ENCODE measurements around the gene VPS33B. TPM values are rescaled to one million over a fixed set of nuclear protein-coding genes. Genes with fewer than 3 reads are reported as not detected.
A peak's percentile ranks its signal among the peaks of the same experiment; 100 is the strongest.

The VPS33B gene
- total RNA-seq, 2 experiments from 2014 or later = 3.9 to 13.0 TPM

- H3K4me1 ChIP-seq (ENCODE audit: insufficient read depth, low read length, poor library complexity, severe bottlenecking) = peaks cover 54% of the 10 kb centered on the region
- no peak overlapping the region for H2AFZ ChIP-seq (ENCODE audit: low read length)
- BruUV-seq (replicated peaks) = no TSS peak
- CTCF ChIA-PET (ENCODE audit: unreplicated experiment) = interaction anchor here (1.0 kb wide), 1 partner anchor 31 kb away, joined by 3 read pairs; no protein-coding TSS in a partner anchor
- TF ChIP-seq CTCF (conservative IDR thresholded peaks at IDR 0.05; ENCODE audit: low read length) (no peak), EZH2phosphoT487 (IDR thresholded peaks at IDR 0.05; ENCODE audit: borderline replicate concordance, low read depth, low read length) (no peak)
- peak; percentile 52 for DNase-seq (ENCODE audit: low spot score)
- no peaks in the 10 kb centered on the region for H3K9me3 ChIP-seq (ENCODE audit: low read length)
- peak overlapping the region; percentile 80 for H3K4me2 ChIP-seq (ENCODE audit: low read length)
- H3K9me2 ChIP-seq (ENCODE audit: insufficient read depth, low read length) = no peaks in the 10 kb centered on the region
- H3K79me2 ChIP-seq (ENCODE audit: insufficient read depth, low read depth, low read length) = peaks cover 100% of the 10 kb centered on the region
- H3K27ac ChIP-seq (ENCODE audit: low read depth, low read length, poor library complexity, severe bottlenecking) = peak overlapping the region; percentile 31
- peaks cover 18% of the 10 kb centered on the region for H4K20me1 ChIP-seq (ENCODE audit: insufficient read depth, low read length)
- POLR2A ChIA-PET = interaction anchor here (0.6 to 1.6 kb wide), 5 partner anchors 8 to 1049 kb away, joined by 3 read pairs; no protein-coding TSS in a partner anchor
- peaks cover 39% of the 10 kb centered on the region for H3K36me3 ChIP-seq (ENCODE audit: insufficient read depth, low read length)
- intact Hi-C loops (cut with micrococcal nuclease; ENCODE audit: unreplicated experiment) = no loop called here
- H3K4me3 ChIP-seq (ENCODE audit: low read depth, low read length, poor library complexity, severe bottlenecking) = peak overlapping the region; percentile 57
Observed at GRCh38 chr15:90989040-90989768, 33.2 kb downstream of the VPS33B start.

- DNase-seq (ENCODE audit: low spot score) = peak; percentile 12
- peak overlapping the region; percentile 80 for H3K4me2 ChIP-seq (ENCODE audit: low read length)
- ChIA-PET CTCF (ENCODE audit: unreplicated experiment) (interaction anchor here (1.0 kb wide), 1 partner anchor 30 kb away, joined by 3 read pairs; no protein-coding TSS in a partner anchor), POLR2A (interaction anchor here (1.6 to 2.1 kb wide), 2 partner anchors 14 to 34 kb away, joined by 3 to 5 read pairs; partner anchors contain the start of gene RCCD1)
- peak overlapping the region; percentile 31 for H3K27ac ChIP-seq (ENCODE audit: low read depth, low read length, poor library complexity, severe bottlenecking)
- no peak overlapping the region for H2AFZ ChIP-seq (ENCODE audit: low read length)
- peak overlapping the region; percentile 57 for H3K4me3 ChIP-seq (ENCODE audit: low read depth, low read length, poor library complexity, severe bottlenecking)
- H3K36me3 ChIP-seq (ENCODE audit: insufficient read depth, low read length) = peaks cover 45% of the 10 kb centered on the region
- H3K4me1 ChIP-seq (ENCODE audit: insufficient read depth, low read length, poor library complexity, severe bottlenecking) = peaks cover 54% of the 10 kb centered on the region
- peaks cover 98% of the 10 kb centered on the region for H3K79me2 ChIP-seq (ENCODE audit: insufficient read depth, low read depth, low read length)
- TF ChIP-seq CTCF (conservative IDR thresholded peaks at IDR 0.05; ENCODE audit: low read length) (no peak), EZH2phosphoT487 (IDR thresholded peaks at IDR 0.05; ENCODE audit: borderline replicate concordance, low read depth, low read length) (no peak)
- intact Hi-C loops (cut with micrococcal nuclease; ENCODE audit: unreplicated experiment) = no loop called here
- no TSS peak for BruUV-seq (replicated peaks)
- no peaks in the 10 kb centered on the region for H3K9me3 ChIP-seq (ENCODE audit: low read length)
- no peaks in the 10 kb centered on the region for H3K9me2 ChIP-seq (ENCODE audit: insufficient read depth, low read length)
- H4K20me1 ChIP-seq (ENCODE audit: insufficient read depth, low read length) = peaks cover 18% of the 10 kb centered on the region
Observed at GRCh38 chr15:90988296-90988695, 34.1 kb downstream of the VPS33B start.
